Urinary bladder (tissue), 4 donors: ENCODE results near the gene BCL10. TPM values are rescaled to one million over a fixed set of nuclear protein-coding genes. Genes with fewer than 3 reads are reported as not detected.
A peak's percentile ranks its signal among the peaks of the same experiment; 100 is the strongest.

ENCODE experiments used
- DNase-seq: peaks from one replicate; pipeline ENCODE4 v3.0.0-alpha.2; 2015; ENCODE audit errors: extremely low spot score
- H3K27ac ChIP-seq: one replicate; pipeline ENCODE4 v1.5.1; 2013; ENCODE audit warnings: low read depth, mild to moderate bottlenecking, moderate library complexity
- H3K36me3 ChIP-seq: one replicate; pipeline ENCODE4 v1.6.1; 2013; ENCODE audit warnings: mild to moderate bottlenecking, moderate library complexity; ENCODE audit not compliant: insufficient read depth
- H3K4me1 ChIP-seq: one replicate; pipeline ENCODE4 v1.6.1; 2013; ENCODE audit warnings: mild to moderate bottlenecking, moderate library complexity; ENCODE audit not compliant: insufficient read depth
- H3K4me3 ChIP-seq: one replicate; pipeline ENCODE4 v1.5.1; 2013; ENCODE audit warnings: low read depth, low read length
- WGBS: extraction: QIAGEN DNeasy Blood & Tissue Kit; methylation state at CpG from one replicate; pipeline ENCODE4 v1.1.7; 2013; 5-methylcytosine and 5-hydroxymethylcytosine counted together
- polyA plus RNA-seq: library from polyadenylated mRNA; stranded (reverse); fragments of 200-250 nt; gene quantifications from one replicate; pipeline ENCODE4 v1.2.3, GENCODE V29; 2013
- total RNA-seq: library from RNA; depleted of rRNA; stranded (reverse); fragments of >200 nt; gene quantifications from one replicate; pipeline ENCODE4 v1.2.3, GENCODE V29; 2014
- donor health status: healthy with polysubstance abuse.
- donor health status: healthy.

BCL10 gene
- total and polyA plus RNA-seq, 2 donors, result 9.6 to 36.6 TPM

DNA sequence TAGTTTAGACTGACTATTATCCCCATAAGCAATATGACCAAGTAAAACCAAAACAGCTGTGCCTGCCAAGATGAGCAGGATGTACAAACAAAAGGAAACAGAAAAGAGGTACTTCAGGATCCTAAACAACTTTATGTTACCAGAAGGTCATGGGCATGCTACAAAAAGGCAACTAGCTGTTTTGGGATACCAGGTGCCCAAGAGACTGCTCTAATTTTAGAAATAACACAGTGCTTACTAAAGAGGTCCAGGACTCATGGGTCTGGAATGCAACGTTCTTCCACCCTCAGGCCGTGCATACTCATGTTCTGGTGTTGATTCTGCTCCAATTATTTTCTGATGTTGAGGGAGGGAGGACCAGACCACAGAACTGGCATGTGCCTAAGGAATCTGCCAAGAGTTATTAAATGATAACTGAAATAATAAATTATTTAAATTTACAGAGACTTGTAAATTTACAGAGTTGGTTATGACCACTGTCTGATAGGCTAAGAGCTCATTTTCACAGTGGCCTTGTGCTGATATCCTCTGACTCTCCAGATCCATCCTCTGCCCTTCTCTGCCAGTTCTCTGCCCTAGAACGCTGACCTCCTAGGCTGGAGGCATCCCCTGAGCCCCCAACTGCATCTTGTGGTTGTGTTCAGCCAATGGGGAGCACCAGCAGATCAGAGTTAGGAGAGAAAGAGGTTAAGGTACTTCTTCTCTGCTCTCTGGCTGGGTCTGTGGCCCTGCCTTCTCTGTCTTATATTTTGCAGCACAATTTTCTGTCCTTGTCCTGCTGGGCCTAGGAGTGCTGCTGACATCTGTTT is 37.7 kb upstream of the BCL10 start:
- Histone ChIP-seq H3K4me3 (no peak overlapping the region), H3K36me3 (no peaks in the 10 kb centered on the region), H3K27ac (no peak overlapping the region), H3K4me1 (no peaks in the 10 kb centered on the region)
- DNase-seq, result no peak
- 43% methylated on average over 3 of the region's 3 CpGs for WGBS

GRCh38 chr1:85311818-85312217 is 35.4 kb upstream of the BCL10 start:
- 80% methylated on average over 2 of the region's 2 CpGs for WGBS
- no peak overlapping the region for H3K27ac ChIP-seq

DNA sequence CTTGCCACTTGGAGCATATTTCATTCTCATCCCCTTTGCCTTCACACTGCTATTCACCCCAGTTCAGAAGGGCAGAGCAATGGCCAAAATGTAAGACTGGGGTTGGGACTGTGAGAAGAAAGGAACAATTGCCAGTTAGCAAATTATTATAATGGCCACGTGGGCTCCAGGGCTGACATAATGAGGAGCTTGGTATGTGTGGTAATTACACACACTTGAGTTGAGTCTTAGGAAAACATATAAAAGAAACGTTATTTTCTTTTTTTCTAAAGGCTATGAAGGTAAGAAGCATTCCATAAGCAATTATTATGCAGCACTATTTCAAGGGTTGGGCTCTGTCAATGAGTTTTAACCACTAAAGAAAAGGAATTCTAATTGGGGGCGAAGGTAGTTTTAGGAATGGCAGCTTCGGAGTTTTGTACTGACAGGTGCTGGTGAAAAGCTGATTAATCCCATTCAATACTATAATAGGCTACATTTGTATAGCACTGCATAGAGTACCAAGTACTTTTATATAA is 32.5 kb upstream of the BCL10 start:
- no peak overlapping the region for H3K4me3 ChIP-seq
- no peak for DNase-seq
- H3K36me3 ChIP-seq, result no peaks in the 10 kb centered on the region
- no peak overlapping the region for H3K27ac ChIP-seq
- 80% methylated on average over 4 of the region's 4 CpGs for WGBS
- no peaks in the 10 kb centered on the region for H3K4me1 ChIP-seq

More at GRCh38 chr1:85311818-85312217, 35.4 kb upstream of the BCL10 start:
- H3K4me1 ChIP-seq, result no peaks in the 10 kb centered on the region
- DNase-seq, result no peak
- no peak overlapping the region for H3K4me3 ChIP-seq
- H3K36me3 ChIP-seq, result no peaks in the 10 kb centered on the region

GRCh38 chr1:85307987-85308832 is 31.8 kb upstream of the BCL10 start:
- peak; percentile 70 for DNase-seq
- 23% methylated on average over 27 of the region's 27 CpGs for WGBS
- Histone ChIP-seq H3K4me3 (no peak overlapping the region), H3K36me3 (no peaks in the 10 kb centered on the region), H3K4me1 (no peaks in the 10 kb centered on the region), H3K27ac (no peak overlapping the region)

DNA sequence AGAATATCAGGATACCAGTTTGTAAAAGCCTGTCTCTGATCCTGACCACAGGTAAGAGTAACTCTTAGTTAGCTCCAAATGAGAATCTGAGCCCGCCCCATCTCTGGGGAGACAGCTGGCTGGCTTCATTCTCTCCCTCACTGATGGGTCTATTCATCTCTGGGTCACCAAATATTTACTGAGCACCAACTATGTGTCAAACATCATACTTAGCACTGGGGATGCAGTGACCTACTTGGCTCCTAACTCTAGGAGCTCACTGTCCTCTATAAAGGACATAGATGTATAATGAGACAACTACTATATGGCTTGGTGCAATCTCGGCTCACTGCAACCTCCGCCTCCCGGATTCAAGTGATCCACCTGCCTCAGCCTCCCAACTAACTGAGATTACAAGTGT is 29.8 kb upstream of the BCL10 start:
- no peaks in the 10 kb centered on the region for H3K36me3 ChIP-seq
- no peak overlapping the region for H3K4me3 ChIP-seq
- no peak overlapping the region for H3K27ac ChIP-seq
- no peak for DNase-seq
- 96% methylated on average over 4 of the region's 4 CpGs for WGBS
- H3K4me1 ChIP-seq, result no peaks in the 10 kb centered on the region

- H3K4me1 ChIP-seq, result no peaks in the 10 kb centered on the region
- no peak overlapping the region for H3K4me3 ChIP-seq
- WGBS, result 77% methylated on average over 4 of the region's 4 CpGs
- no peaks in the 10 kb centered on the region for H3K36me3 ChIP-seq
- H3K27ac ChIP-seq, result no peak overlapping the region
- DNase-seq, result no peak
Observed at GRCh38 chr1:85303440-85304162, 27.2 kb upstream of the BCL10 start.

- WGBS, result 95% methylated on average over 3 of the region's 3 CpGs
Observed at GRCh38 chr1:85300140-85300539, 23.7 kb upstream of the BCL10 start.

GRCh38 chr1:85297855-85298629 is 21.6 kb upstream of the BCL10 start:
- no peaks in the 10 kb centered on the region for H3K4me1 ChIP-seq
- no peak overlapping the region for H3K4me3 ChIP-seq
- H3K36me3 ChIP-seq, result no peaks in the 10 kb centered on the region
- WGBS, result 23% methylated on average over 11 of the region's 11 CpGs
- peak overlapping the region; percentile 73 for H3K27ac ChIP-seq
- DNase-seq, result peak; percentile 81

More at GRCh38 chr1:85300140-85300539, 23.7 kb upstream of the BCL10 start:
- no peaks in the 10 kb centered on the region for H3K4me1 ChIP-seq
- H3K4me3 ChIP-seq, result no peak overlapping the region
- no peaks in the 10 kb centered on the region for H3K36me3 ChIP-seq
- H3K27ac ChIP-seq, result no peak overlapping the region
- DNase-seq, result no peak

GRCh38 chr1:85297538-85297854 is 21.1 kb upstream of the BCL10 start:
- no peak overlapping the region for H3K4me3 ChIP-seq

DNA sequence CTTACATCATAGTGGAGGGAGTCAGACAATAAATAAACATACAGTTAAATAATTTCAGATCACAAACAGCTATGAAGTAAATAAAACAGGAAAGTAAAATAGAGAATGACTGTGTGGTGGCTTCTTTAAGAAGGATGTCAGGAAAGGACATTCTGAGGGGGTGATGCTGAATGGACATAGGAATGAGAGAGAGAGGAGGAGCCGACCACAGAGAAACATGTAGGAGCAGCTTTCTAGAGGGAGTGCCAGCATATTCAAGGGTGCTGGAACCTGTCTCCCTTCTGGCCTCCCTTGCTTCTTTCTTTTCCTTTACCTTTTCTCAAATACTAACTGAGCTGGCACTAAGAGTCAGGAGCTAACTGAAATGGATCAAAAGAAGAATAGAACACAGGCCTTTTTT is 20.5 kb upstream of the BCL10 start:
- DNase-seq, result no peak
- Histone ChIP-seq H3K27ac (no peak overlapping the region), H3K4me3 (no peak overlapping the region), H3K4me1 (no peaks in the 10 kb centered on the region), H3K36me3 (no peaks in the 10 kb centered on the region)
- 33% methylated on average over 1 of the region's 1 CpG for WGBS

More at GRCh38 chr1:85297538-85297854, 21.1 kb upstream of the BCL10 start:
- Histone ChIP-seq H3K36me3 (no peaks in the 10 kb centered on the region), H3K4me1 (no peaks in the 10 kb centered on the region), H3K27ac (no peak overlapping the region)
- 20% methylated on average over 1 of the region's 1 CpG for WGBS
- no peak for DNase-seq

DNA sequence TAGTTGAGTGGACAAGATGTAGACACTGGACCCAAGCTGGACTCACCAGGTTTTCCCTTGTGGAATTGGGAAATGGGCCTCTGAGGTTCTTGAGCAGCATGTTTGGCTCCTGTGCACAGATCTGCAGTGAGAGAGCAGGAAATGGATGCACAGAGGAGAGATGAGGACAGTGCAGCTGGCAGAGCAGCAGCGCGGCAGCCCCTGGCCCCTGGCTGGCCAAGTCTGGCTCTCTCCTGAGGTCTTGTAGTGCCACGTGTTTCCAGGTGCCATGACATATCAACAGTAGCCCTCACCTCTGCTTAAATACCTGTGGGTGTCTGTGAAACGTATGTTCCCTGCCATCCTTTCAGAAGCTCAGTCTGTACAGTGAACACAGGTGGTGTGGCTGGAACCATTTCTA is 19.2 kb upstream of the BCL10 start:
- H3K4me3 ChIP-seq, result no peak overlapping the region
- DNase-seq, result no peak
- no peaks in the 10 kb centered on the region for H3K4me1 ChIP-seq
- no peak overlapping the region for H3K27ac ChIP-seq
- H3K36me3 ChIP-seq, result no peaks in the 10 kb centered on the region
- WGBS, result 75% methylated on average over 4 of the region's 4 CpGs

GRCh38 chr1:85295006-85295431 is 18.6 kb upstream of the BCL10 start:
- Histone ChIP-seq H3K27ac (no peak overlapping the region), H3K36me3 (no peaks in the 10 kb centered on the region), H3K4me1 (no peaks in the 10 kb centered on the region), H3K4me3 (no peak overlapping the region)
- no peak for DNase-seq
- WGBS, result 56% methylated on average over 3 of the region's 3 CpGs

DNA sequence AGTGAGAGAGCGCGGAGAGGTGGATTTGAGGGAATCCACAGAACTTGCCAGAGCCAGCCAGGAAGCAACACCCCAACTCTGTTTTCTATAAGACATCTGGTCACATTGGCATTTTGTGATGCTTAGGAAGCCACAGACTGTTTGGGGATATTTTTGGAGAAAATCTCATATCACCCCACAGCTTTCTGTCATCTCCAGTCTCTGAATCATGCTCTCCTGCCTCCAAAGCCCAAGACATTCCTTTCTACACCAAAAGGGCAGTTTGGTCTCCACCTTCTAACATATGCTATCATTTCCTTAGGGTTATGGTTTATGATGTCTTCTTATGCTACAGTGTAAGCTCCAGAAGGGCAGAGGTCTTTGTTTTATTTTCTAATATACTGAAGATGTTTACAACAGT is 14.4 kb upstream of the BCL10 start:
- H3K36me3 ChIP-seq, result no peaks in the 10 kb centered on the region
- no peak overlapping the region for H3K4me3 ChIP-seq
- H3K4me1 ChIP-seq, result no peaks in the 10 kb centered on the region
- WGBS, result 99% methylated on average over 2 of the region's 2 CpGs
- no peak overlapping the region for H3K27ac ChIP-seq
- DNase-seq, result no peak
